HG02970 (cell line): Measurements from ENCODE around the gene STXBP1.

Experiments used
- ATAC-seq: cut with Tn5 transposase; IDR thresholded peaks from one replicate; pipeline ENCODE4 v1.9.1; 2021; ENCODE audit warnings: mild to moderate bottlenecking, moderate library complexity, moderate number of reproducible peaks; ENCODE audit not compliant: unreplicated experiment, low FRiP score

STXBP1 gene

GRCh38 chr9:127611899-127612790 is at the start of gene STXBP1:
Gene STXBP1, plus strand, starts transcription at chr9:127612277. Its CDS starts 127 bp downstream, at chr9:127612404.
- peak; percentile 82 for ATAC-seq

GRCh38 chr9:127562279-127562796 is 49.7 kb upstream of the STXBP1 start:
- ATAC-seq = no peak

- no peak for ATAC-seq
Observed at GRCh38 chr9:127562841-127563401, 49.2 kb upstream of the STXBP1 start.

- no peak for ATAC-seq
Observed at GRCh38 chr9:127563579-127563978, 48.5 kb upstream of the STXBP1 start.

- ATAC-seq = no peak
Observed at GRCh38 chr9:127565231-127565630, 46.8 kb upstream of the STXBP1 start.

GRCh38 chr9:127566351-127567001 is 45.6 kb upstream of the STXBP1 start:
- ATAC-seq = no peak

GRCh38 chr9:127567035-127567729 is 44.9 kb upstream of the STXBP1 start:
- no peak for ATAC-seq

- ATAC-seq = no peak
Observed at GRCh38 chr9:127567730-127568617, 44.1 kb upstream of the STXBP1 start.

- no peak for ATAC-seq
Observed at GRCh38 chr9:127568618-127568970, 43.5 kb upstream of the STXBP1 start.

- no peak for ATAC-seq
Observed at GRCh38 chr9:127568971-127569885, 42.8 kb upstream of the STXBP1 start.

- no peak for ATAC-seq
Observed at GRCh38 chr9:127569886-127570401, 42.1 kb upstream of the STXBP1 start.

GRCh38 chr9:127570533-127571111 is 41.5 kb upstream of the STXBP1 start:
- ATAC-seq = no peak

GRCh38 chr9:127571971-127572370 is 40.1 kb upstream of the STXBP1 start:
- no peak for ATAC-seq

- no peak for ATAC-seq
Observed at GRCh38 chr9:127572961-127573721, 38.9 kb upstream of the STXBP1 start.

- ATAC-seq = no peak
Observed at GRCh38 chr9:127574072-127574993, 37.7 kb upstream of the STXBP1 start.
